ENCODE data around the gene PCDHA1.
"Not testable (repeated sequence)": the region's sequence is repeated elsewhere in the genome, so short reads cannot be mapped to it uniquely, and the experiment has no call there.

The PCDHA1 gene

DNA sequence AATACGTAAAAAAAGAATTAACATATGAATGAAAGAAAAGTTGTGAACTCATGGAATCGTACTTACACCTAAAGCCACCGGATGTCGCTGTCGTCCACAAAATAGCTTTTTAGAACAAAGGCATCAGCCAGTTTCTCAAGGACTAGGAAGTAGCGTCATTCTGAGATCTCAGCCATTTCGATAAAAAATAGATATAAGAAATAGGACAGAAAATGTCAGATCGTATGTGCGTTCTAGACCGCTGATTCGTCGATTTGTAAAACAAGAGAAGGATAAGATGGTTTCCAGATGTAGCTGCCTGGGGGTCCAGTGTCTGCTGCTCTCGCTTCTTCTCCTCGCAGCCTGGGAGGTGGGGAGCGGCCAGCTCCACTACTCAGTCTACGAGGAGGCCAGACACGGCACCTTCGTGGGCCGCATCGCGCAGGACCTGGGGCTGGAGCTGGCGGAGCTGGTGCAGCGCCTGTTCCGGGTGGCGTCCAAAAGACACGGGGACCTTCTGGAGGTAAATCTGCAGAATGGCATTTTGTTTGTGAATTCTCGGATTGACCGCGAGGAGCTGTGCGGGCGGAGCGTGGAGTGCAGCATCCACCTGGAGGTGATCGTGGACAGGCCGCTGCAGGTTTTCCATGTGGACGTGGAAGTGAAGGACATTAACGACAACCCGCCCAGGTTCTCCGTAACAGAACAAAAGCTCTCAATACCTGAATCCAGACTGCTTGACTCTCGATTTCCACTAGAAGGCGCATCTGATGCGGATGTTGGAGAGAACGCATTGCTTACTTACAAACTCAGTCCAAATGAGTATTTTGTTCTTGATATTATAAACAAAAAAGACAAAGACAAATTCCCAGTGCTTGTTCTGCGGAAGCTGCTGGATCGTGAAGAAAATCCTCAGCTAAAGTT lies 70.1 kb downstream of the PCDHA1 start, which contains the start of gene PCDHA10:
Gene PCDHA10 (plus strand): TSS at position 126 of the 903 bp plus-strand sequence. CDS start 152 bp downstream, at position 278.
- DNase-seq: no peak

- DNase-seq: no peak
These were observed 71.4 kb downstream of the PCDHA1 start for GRCh38 chr5:140857177-140857986.

DNA sequence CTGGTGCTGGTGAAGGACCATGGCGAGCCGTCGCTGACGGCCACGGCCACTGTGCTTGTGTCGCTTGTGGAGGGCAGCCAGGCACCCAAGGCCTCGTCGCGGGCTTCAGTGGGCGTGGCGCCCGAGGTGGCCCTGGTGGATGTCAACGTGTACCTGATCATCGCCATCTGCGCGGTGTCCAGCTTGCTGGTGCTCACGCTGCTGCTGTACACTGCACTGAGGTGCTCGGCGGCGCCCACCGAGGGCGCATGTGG lies 72.0 kb downstream of the PCDHA1 start:
- no peak for DNase-seq

DNA sequence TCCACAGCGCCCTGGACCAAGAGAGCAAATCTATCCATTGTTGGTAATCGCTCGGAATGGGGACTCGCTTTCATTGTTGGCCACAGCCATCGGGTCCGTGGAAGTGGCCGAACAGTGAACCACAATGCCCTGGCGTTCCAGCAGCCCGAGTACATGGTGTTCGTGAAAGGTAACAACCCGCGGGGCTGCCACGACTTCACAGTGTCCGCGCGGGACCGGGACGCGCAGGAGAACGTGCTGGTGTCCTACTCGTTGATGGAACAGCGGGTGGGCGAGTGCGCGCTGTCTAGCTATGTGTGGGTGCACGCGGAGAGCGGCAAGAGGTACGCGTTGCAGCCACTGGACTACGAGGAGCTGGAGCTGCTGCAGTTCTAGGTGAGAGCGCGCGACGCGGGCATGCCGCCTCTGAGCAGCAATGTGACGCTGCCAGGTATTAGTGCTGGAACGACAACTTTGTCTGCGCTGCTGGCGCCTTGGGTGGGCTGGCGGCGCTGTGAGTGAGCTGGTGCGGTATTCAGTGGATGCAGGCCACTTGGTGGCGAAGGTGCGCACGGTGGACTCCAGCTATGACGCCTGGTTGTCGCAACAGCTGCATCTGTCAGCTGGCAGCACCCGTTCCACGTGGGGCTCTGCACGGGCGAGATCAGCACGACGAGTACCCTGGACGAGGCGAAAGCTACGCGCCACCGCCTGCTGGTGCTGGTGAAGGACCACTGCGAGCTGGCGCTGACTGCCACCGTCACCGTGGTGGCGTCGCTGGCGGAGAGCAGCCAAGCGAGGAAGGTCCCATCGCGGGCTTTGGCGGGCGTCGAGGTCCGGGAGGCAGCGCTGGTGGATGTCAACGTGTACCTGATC lies 76.7 kb downstream of the PCDHA1 start:
- no peak for DNase-seq

DNA sequence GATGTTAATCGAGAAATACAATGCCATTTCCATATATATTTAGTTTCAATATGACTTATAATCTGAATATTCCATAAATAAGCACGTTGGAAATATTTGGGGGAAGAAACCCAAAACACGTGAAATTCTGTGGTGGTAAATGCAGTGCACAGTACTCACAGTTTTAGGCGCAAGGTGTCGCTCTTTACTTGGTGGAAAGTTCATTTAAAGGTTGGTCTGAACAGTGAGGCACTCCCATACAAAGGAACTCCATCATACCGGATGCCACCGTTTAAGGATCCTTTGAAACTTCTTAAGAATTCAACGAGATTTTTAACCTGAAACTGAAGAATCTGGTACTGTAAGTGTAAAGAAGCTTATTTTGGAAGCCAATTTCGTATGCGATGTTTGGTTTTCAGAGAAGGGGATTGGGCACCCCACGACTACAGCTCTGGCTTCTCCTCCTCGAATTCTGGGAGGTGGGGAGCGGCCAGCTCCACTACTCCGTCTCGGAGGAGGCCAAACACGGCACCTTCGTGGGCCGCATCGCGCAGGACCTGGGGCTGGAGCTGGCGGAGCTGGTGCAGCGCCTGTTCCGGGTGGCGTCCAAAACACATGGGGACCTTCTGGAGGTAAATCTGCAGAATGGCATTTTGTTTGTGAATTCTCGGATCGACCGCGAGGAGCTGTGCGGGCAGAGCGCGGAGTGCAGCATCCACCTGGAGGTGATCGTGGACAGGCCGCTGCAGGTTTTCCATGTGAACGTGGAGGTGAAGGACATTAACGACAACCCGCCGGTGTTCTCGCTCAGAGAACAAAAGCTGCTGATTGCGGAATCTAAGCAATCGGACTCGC lies 83.0 kb downstream of the PCDHA1 start, which contains the start of gene PCDHA11:
Gene PCDHA11 (plus strand): TSS at position 237 of the 834 bp plus-strand sequence. CDS start 147 bp downstream, at position 384.
- no peak for DNase-seq

DNA sequence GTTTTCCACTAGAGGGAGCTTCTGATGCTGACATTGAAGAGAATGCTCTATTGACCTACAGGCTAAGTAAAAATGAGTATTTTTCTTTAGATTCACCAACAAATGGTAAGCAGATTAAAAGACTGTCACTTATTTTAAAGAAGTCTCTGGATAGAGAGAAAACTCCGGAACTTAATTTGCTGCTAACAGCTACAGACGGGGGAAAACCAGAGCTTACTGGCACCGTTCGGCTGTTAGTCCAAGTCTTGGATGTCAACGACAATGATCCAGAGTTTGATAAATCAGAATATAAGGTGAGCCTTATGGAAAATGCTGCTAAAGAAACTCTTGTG lies 83.6 kb downstream of the PCDHA1 start:
- no peak for DNase-seq

- DNase-seq: no peak
These were observed 84.6 kb downstream of the PCDHA1 start for GRCh38 chr5:140870221-140871201.

- DNase-seq: no peak
These were observed 89.4 kb downstream of the PCDHA1 start, which contains the start of gene PCDHA12 for GRCh38 chr5:140875085-140876065. Gene PCDHA12, plus strand, starts transcription at chr5:140875308. Its CDS starts 165 bp downstream, at chr5:140875473.

GRCh38 chr5:140876541-140877261 lies 90.8 kb downstream of the PCDHA1 start:
- DNase-seq: not testable (repeated sequence)

- DNase-seq: no peak
These were observed 91.3 kb downstream of the PCDHA1 start for GRCh38 chr5:140877262-140877581.

DNA sequence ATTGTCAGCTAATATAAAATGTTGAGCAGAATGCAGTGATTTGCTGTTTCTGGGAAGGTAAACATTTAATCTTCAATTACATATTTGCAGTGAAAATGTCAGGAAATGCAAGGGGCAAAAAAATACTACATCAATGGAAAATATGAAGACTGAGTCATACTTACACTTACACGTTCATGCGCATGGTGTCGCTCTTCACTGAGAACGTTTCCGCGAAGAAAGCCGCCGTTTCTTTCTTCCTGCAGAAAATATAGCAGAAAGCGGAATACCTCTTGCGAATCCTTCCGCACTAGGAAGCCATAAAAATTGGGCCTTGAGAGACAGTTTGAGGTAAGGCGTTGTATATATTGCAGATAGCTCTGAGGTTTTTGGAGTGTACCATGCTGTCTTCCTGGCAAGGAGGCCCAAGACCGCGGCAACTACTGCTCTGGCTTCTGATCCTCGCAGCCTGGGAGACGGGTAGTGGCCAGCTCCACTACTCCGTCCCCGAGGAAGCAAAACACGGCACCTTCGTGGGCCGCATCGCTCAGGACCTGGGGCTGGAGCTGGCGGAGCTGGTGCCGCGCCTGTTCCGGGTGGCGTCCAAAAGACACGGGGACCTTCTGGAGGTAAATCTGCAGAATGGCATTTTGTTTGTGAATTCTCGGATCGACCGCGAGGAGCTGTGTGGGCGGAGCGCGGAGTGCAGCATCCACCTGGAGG lies 96.1 kb downstream of the PCDHA1 start, which contains the start of gene PCDHA13:
Gene PCDHA13 (plus strand): TSS at position 236 of the 702 bp plus-strand sequence. CDS start 145 bp downstream, at position 381.
- no peak for DNase-seq

- DNase-seq: no peak
These were observed 96.6 kb downstream of the PCDHA1 start for GRCh38 chr5:140882591-140882899.

DNA sequence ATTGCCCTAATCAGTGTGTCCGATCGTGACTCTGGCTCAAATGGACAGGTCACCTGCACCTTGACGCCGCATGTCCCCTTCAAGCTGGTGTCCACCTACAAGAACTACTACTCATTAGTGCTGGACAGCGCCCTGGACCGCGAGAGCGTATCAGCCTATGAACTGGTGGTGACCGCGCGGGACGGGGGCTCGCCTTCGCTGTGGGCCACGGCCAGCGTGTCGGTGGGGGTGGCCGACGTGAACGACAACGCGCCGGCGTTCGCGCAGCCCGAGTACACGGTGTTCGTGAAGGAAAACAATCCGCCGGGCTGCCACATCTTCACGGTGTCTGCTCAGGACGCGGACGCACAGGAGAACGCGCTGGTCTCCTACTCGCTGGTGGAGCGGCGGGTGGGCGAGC lies 97.4 kb downstream of the PCDHA1 start:
- no peak for DNase-seq

DNA sequence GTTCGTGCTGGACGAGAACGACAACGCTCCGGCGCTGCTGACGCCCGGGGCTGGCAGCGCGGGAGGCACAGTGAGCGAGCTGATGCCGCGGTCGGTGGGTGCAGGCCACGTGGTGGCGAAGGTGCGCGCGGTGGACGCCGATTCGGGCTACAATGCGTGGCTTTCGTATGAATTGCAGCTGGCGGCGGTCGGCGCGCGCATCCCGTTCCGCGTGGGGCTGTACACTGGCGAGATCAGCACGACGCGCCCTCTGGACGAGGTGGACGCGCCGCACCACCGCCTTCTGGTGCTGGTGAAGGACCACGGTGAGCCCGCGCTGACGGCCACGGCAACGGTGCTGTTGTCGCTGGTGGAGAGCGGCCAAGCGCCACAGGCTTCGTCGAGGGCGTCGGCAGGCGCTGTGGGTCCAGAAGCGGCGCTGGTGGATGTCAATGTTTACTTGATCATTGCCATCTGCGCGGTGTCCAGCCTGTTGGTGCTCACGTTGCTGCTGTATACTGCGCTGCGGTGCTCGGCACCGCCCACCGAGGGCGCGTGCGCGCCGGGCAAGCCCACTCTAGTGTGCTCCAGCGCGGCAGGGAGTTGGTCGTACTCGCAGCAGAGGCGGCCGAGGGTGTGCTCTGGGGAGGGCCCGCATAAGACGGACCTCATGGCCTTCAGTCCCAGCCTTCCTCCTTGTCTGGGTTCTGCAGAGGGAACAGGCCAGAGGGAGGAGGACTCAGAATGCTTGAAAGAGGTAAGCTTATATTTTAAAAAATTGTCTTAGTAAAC lies 98.2 kb downstream of the PCDHA1 start:
- DNase-seq: no peak

DNA sequence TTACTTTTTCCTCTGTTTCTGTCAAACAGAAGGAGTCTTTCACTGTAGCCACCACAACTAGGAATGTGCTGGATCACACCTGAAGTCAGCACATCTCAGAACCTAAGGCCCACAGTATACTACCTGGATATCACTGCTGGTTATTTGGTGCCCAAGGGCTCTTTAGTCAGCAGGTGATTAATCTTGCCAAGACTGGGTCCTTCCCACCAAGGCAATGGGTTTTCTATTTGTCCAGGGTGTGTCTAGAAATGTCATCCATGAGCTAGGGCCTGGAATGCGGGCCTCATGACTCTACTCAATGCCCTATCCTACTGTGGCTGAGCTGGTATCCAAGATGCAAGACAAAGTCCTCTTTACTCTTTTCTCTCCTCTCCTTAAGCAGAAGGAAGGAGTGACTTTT lies 130.4 kb downstream of the PCDHA1 start:
- no peak for DNase-seq

- DNase-seq: no peak
These were observed 137.7 kb downstream of the PCDHA1 start for GRCh38 chr5:140923601-140924000.

- DNase-seq: no peak
These were observed 140.0 kb downstream of the PCDHA1 start, which contains the start of gene PCDHAC1 for GRCh38 chr5:140925806-140926442. Gene PCDHAC1, plus strand, starts transcription at chr5:140926299. Its CDS starts 594 bp downstream, at chr5:140926893.

Data from stimulated activated CD4-positive, alpha-beta T cell treated with anti-CD3 and anti-CD28 coated beads, Interleukin-12 subunit alpha, Interleukin-12 subunit beta, amount 100 ng/mL, for 4 hours (primary cell).